Progenitor cell of endocrine pancreas (in vitro differentiated cells): ENCODE results near the gene SAP30BP. TPM values are rescaled to one million over a fixed set of nuclear protein-coding genes. Genes with fewer than 3 reads are reported as not detected.

Source experiments
- DNase-seq: peaks from one replicate; pipeline ENCODE4 v3.0.0; 2021; ENCODE audit warnings: low spot score; ENCODE audit not compliant: unreplicated experiment
- H3K27ac Mint-ChIP-seq: 2 replicates; pipeline ENCODE4 v1.8.0; 2021; ENCODE audit warnings: mild to moderate bottlenecking, moderate library complexity, mixed read lengths
- H3K27me3 Mint-ChIP-seq: 2 replicates; pipeline ENCODE4 v1.8.0; 2021; ENCODE audit warnings: mixed read lengths
- H3K36me3 Mint-ChIP-seq: 2 replicates; pipeline ENCODE4 v1.8.0; 2022; ENCODE audit warnings: mixed read lengths; ENCODE audit not compliant: insufficient read depth
- H3K4me1 Mint-ChIP-seq: 2 replicates; pipeline ENCODE4 v1.8.0; 2021; ENCODE audit warnings: low read depth, mixed read lengths
- H3K4me3 Mint-ChIP-seq: 2 replicates; pipeline ENCODE4 v1.8.0; 2021; ENCODE audit warnings: low read depth, mild to moderate bottlenecking, moderate library complexity, mixed read lengths
- H3K9me3 Mint-ChIP-seq: 2 replicates; pipeline ENCODE4 v1.8.0; 2021; ENCODE audit warnings: low read depth, mixed read lengths
- CTCF ChIP-seq: fragments of 200-600 bp; sonication (generic); IDR thresholded peaks from one replicate; pipeline ENCODE4 v1.5.0; 2021; ENCODE audit warnings: antibody characterized with exemption, mild to moderate bottlenecking; ENCODE audit not compliant: unreplicated experiment
- total RNA-seq: library from RNA; stranded (reverse); gene quantifications from 2 replicates; pipeline ENCODE4 v1.2.1, GENCODE V29; 2021

Gene SAP30BP
- total RNA-seq, 1 donor from 2014 or later: 102 TPM

GRCh38 chr17:75685499-75685898, 18.4 kb downstream of the SAP30BP start:
- Mint-ChIP-seq H3K36me3 (peaks cover 1% of the 10 kb centered on the region), H3K4me3 (no peak overlapping the region)

GRCh38 chr17:75688209-75688825, 21.2 kb downstream of the SAP30BP start:
- Mint-ChIP-seq H3K36me3 (peaks cover 4% of the 10 kb centered on the region), H3K27ac (peak overlapping the region; percentile 27), H3K4me1 (no peaks in the 10 kb centered on the region), H3K27me3 (no peaks in the 10 kb centered on the region), H3K9me3 (no peaks in the 10 kb centered on the region), H3K4me3 (no peak overlapping the region)
- no peak for DNase-seq
- no peak for TF ChIP-seq CTCF

More at GRCh38 chr17:75685499-75685898, 18.4 kb downstream of the SAP30BP start:
- DNase-seq: no peak
- H3K4me1 Mint-ChIP-seq: no peaks in the 10 kb centered on the region
- H3K9me3 Mint-ChIP-seq: no peaks in the 10 kb centered on the region
- TF ChIP-seq CTCF: no peak
- H3K27ac Mint-ChIP-seq: peak overlapping the region; percentile 7
- H3K27me3 Mint-ChIP-seq: no peaks in the 10 kb centered on the region

- no peak for DNase-seq
- TF ChIP-seq CTCF: no peak
- H3K27ac Mint-ChIP-seq: no peak overlapping the region
- no peak overlapping the region for H3K4me3 Mint-ChIP-seq
- no peaks in the 10 kb centered on the region for H3K4me1 Mint-ChIP-seq
- H3K36me3 Mint-ChIP-seq: peaks cover 5% of the 10 kb centered on the region
- no peaks in the 10 kb centered on the region for H3K9me3 Mint-ChIP-seq
- no peaks in the 10 kb centered on the region for H3K27me3 Mint-ChIP-seq
Observed at GRCh38 chr17:75689441-75689873, 22.3 kb downstream of the SAP30BP start.

GRCh38 chr17:75691371-75691791, 24.2 kb downstream of the SAP30BP start:
- no peak for DNase-seq
- no peaks in the 10 kb centered on the region for H3K27me3 Mint-ChIP-seq
- no peak for TF ChIP-seq CTCF
- no peaks in the 10 kb centered on the region for H3K9me3 Mint-ChIP-seq
- peak overlapping the region; percentile 67 for H3K27ac Mint-ChIP-seq
- no peak overlapping the region for H3K4me3 Mint-ChIP-seq
- no peaks in the 10 kb centered on the region for H3K4me1 Mint-ChIP-seq
- H3K36me3 Mint-ChIP-seq: peaks cover 7% of the 10 kb centered on the region

- Mint-ChIP-seq H3K9me3 (no peaks in the 10 kb centered on the region), H3K27me3 (no peaks in the 10 kb centered on the region), H3K27ac (no peak overlapping the region), H3K4me1 (peaks cover under 1% of the 10 kb centered on the region), H3K4me3 (no peak overlapping the region), H3K36me3 (peaks cover 7% of the 10 kb centered on the region)
- no peak for DNase-seq
- TF ChIP-seq CTCF: no peak
Observed at GRCh38 chr17:75691801-75692626, 24.9 kb downstream of the SAP30BP start.
